Hippocampal formation (tissue), 2 donors: ENCODE data around the gene CEP152.

Experiments used
- DNase-seq, 2 donors: peaks; one replicate each; lab custom pipeline; 2025; lab: John Stamatoyannopoulos, UW

Gene CEP152

GRCh38 chr15:48708641-48709040 lies 102.2 kb downstream of the CEP152 start:
- DNase-seq: no peak

- no peak for DNase-seq
Measured at GRCh38 chr15:48705381-48705780, 105.5 kb downstream of the CEP152 start.

- no peak for DNase-seq
Measured at GRCh38 chr15:48703544-48703943, 107.3 kb downstream of the CEP152 start.

- no peak for DNase-seq
Measured at GRCh38 chr15:48702569-48703236, 108.2 kb downstream of the CEP152 start.

GRCh38 chr15:48696627-48697312 lies 114.1 kb downstream of the CEP152 start:
- no peak for DNase-seq

GRCh38 chr15:48695827-48696573 lies 114.9 kb downstream of the CEP152 start:
- no peak for DNase-seq

GRCh38 chr15:48695088-48695826 lies 115.6 kb downstream of the CEP152 start:
- DNase-seq: no peak

- no peak for DNase-seq
Measured at GRCh38 chr15:48693484-48693883, 117.4 kb downstream of the CEP152 start.

- no peak for DNase-seq
Measured at GRCh38 chr15:48688493-48688892, 122.4 kb downstream of the CEP152 start.
